ENCODE results near the gene ZRANB2. TPM values are rescaled to one million over a fixed set of nuclear protein-coding genes. Genes with fewer than 3 reads are reported as not detected.

The ZRANB2 gene
- total and polyA plus RNA-seq, 9 of the 15 experiments (the other 6 are each of a cell fraction or from before 2014, with no cell fraction given), result 80.8 to 264 (median 157) TPM

DNA sequence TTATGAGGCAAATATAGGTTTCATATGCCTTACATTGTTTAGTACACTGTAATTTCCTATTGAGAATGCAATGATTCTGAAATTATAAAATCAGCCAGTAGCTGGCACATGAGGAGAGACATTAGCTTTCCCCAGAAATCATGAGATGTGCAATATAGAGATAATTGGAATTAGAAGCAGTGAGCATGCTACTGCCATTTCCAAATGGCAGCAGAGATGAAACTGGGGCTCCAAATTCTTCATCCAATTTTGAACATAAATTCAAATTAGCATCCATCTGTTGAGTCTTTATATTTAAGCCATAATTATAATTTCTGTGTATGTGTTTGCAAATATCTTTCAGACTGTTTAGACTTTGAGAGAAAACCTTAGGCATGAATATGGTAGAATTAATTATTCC, 62.0 kb downstream of the ZRANB2 start:
- H3K9me1 ChIP-seq (ENCODE audit: control insufficient read depth, insufficient read depth, low read length), result no peaks in the 10 kb centered on the region
- POLR2A ChIA-PET, result no interaction called here
- no peak overlapping the region for H3K4me3 ChIP-seq
- CTCF ChIA-PET (ENCODE audit: low intra/inter-chr PET ratio), result no interaction called here
- no peak overlapping the region for H3K27ac ChIP-seq (ENCODE audit: extremely low read depth, low read depth, low read length)
- no peak for FAIRE-seq
- H2AFZ ChIP-seq (ENCODE audit: low read depth, low read length), result no peak overlapping the region
- in situ Hi-C loops (cut with MboI), result no loop called here
- TF ChIP-seq GABPA (tag; conservative IDR thresholded peaks at IDR 0.05; ENCODE audit: low read depth) (no peak), TBL1XR1 (IDR thresholded peaks at IDR 0.05; ENCODE audit: low read length in 2 of 2) (no peak), KAT2B (IDR thresholded peaks at IDR 0.05; ENCODE audit: low read depth, low read length) (no peak), TOE1 (IDR thresholded peaks at IDR 0.05; ENCODE audit: borderline replicate concordance) (no peak), TOE1 (CRISPR knock-in tag; IDR thresholded peaks at IDR 0.05; ENCODE audit: borderline replicate concordance, low read depth) (no peak), MECOM (CRISPR knock-in tag; IDR thresholded peaks at IDR 0.05) (no peak), ZNF76 (CRISPR knock-in tag; IDR thresholded peaks at IDR 0.05; ENCODE audit: borderline replicate concordance) (no peak), SAFB (IDR thresholded peaks at IDR 0.05; ENCODE audit: borderline replicate concordance, low read depth, low read length) (no peak), ZNF354B (CRISPR knock-in tag; IDR thresholded peaks at IDR 0.05) (no peak), KHSRP (IDR thresholded peaks at IDR 0.05) (no peak), HDAC2 (IDR thresholded peaks at IDR 0.05) (no peak), ZNF717 (CRISPR knock-in tag; IDR thresholded peaks at IDR 0.05) (no peak), ZC3H8 (IDR thresholded peaks at IDR 0.05) (no peak)
- TF ChIP-seq, protein P1, sequence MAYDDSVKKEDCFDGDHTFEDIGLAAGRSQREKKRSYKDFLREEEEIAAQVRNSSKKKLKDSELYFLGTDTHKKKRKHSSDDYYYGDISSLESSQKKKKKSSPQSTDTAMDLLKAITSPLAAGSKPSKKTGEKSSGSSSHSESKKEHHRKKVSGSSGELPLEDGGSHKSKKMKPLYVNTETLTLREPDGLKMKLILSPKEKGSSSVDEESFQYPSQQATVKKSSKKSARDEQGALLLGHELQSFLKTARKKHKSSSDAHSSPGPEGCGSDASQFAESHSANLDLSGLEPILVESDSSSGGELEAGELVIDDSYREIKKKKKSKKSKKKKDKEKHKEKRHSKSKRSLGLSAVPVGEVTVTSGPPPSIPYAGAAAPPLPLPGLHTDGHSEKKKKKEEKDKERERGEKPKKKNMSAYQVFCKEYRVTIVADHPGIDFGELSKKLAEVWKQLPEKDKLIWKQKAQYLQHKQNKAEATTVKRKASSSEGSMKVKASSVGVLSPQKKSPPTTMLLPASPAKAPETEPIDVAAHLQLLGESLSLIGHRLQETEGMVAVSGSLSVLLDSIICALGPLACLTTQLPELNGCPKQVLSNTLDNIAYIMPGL (CRISPR knock-in tag; IDR thresholded peaks at IDR 0.05), result no peak
- TF ChIP-seq, protein P2, sequence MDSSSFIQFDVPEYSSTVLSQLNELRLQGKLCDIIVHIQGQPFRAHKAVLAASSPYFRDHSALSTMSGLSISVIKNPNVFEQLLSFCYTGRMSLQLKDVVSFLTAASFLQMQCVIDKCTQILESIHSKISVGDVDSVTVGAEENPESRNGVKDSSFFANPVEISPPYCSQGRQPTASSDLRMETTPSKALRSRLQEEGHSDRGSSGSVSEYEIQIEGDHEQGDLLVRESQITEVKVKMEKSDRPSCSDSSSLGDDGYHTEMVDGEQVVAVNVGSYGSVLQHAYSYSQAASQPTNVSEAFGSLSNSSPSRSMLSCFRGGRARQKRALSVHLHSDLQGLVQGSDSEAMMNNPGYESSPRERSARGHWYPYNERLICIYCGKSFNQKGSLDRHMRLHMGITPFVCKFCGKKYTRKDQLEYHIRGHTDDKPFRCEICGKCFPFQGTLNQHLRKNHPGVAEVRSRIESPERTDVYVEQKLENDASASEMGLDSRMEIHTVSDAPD (CRISPR knock-in tag; IDR thresholded peaks at IDR 0.05), result no peak
- H3K36me3 ChIP-seq (ENCODE audit: control insufficient read depth, insufficient read depth, low read length), result peaks cover 8% of the 10 kb centered on the region; the same call in 2 of the 3 replicates
- no peak for DNase-seq (ENCODE audit: extremely low read depth in 1 of 4, low spot score in 3 of 4)
- no peak overlapping the region for H3K4me2 ChIP-seq (ENCODE audit: insufficient read depth, low read length)
- ATAC-seq, result no peak
- H3K27me3 ChIP-seq (ENCODE audit: control insufficient read depth in 2 of 2, insufficient read depth in 2 of 2, low read length in 2 of 2), result no peaks in the 10 kb centered on the region
- H3K79me2 ChIP-seq (ENCODE audit: control insufficient read depth, insufficient read depth, low read length), result peaks cover 83% of the 10 kb centered on the region
- intact Hi-C loops (cut with micrococcal nuclease), result no loop called here
- H3K4me1 ChIP-seq (replicated peaks in 1 of 2; ENCODE audit: control insufficient read depth in 2 of 2, insufficient read depth in 2 of 2, low read length in 2 of 2), result peaks cover 0 to 7% of the 10 kb centered on the region in 2 experiments; a peak in 2 of 5 replicates
- H4K20me1 ChIP-seq (replicated peaks; ENCODE audit: control insufficient read depth, insufficient read depth, low read length), result no peaks in the 10 kb centered on the region
- no peaks in the 10 kb centered on the region for H3K9me3 ChIP-seq (replicated peaks; ENCODE audit: control insufficient read depth, insufficient read depth, low read depth, low read length)
- no TSS peak for BruUV-seq (replicated peaks)
- H3K9ac ChIP-seq (ENCODE audit: insufficient read depth in 1 of 2, low read depth in 2 of 2, low read length in 2 of 2), result no peak overlapping the region

Measured in K562 (cell line).